ENCODE measurements around the gene SIK1.
"Not testable (repeated sequence)": the region's sequence is repeated elsewhere in the genome, so short reads cannot be mapped to it uniquely, and the experiment has no call there.

Gene SIK1

DNA sequence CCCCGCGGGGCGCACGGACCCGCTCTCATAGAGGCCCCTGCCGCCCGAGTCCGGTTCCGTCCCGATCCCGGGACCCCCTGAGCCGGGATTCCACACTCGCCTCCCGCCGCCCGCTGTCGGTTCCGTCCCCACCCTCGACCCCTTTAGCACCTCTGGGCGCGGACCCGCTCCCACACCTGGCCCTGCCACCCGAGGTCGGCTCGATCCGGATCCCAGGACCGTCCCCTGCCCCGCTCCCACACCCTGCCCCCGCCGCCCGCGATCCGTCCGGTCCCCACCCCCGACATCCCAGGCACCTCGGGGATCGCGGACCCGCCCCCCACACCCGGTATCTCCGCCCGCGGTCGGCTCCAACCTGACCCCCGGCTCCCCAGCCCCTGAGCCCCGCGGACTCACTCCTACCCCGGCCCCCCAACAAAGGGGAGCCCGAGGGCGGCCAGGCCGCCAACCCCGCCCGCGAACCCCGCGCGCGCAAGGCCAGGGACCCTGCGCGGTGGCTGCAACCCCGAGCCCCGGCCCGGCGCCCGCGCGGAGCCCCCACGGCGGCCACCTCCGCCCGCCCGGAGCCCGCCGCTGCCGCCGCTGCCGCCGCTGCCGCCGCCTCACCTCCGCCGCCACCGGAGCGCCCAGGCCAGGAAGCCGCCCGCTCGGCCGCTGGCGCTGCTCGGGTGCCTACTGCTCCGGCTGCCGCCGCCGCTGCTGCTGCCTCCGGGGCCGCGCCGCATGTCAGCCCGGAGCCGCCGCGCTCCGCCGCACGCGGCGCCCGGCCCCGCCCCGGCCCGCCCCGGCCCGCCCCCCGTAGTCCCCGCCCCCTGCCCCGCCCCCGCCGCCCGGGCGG is at the start of gene SIK1:
Gene SIK1 (minus strand): TSS at position 728 of the 838 bp plus-strand sequence. CDS start 953 bp downstream, outside the sequence.
- DNase-seq (ENCODE audit: low spot score): not testable (repeated sequence)

DNA sequence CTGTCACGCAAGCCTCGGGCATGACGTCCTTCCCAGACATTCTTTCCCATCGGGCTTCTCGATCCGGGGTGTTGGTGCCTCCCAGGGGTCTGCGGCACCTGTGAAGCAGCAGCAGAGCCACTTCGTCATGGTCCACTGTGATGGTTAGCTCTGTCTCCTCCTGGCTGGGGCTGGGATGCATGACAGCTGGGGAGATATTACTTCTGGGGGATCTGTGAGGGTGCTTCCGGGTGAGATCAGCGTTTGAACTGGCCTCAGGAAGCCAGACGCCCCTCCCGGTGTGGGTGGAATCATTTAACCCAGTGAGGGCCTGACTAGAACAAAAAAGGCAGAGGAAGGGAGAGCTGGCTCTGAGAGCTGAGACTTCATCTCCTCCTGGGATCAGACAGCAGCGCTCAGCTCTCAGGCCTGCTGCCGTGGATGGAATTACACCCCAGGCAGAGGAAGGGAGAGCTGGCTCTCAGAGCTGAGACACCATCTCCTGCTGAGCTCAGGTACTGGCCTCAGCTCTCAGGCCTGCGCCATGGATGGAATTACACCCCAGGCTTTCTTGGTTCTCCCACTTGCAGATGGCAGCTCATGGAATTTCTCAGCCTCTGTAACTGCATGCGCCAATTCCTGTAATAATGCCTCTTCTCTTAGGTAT is 44.8 kb upstream of the SIK1 start:
- not testable (repeated sequence) for DNase-seq (ENCODE audit: low spot score)

DNA sequence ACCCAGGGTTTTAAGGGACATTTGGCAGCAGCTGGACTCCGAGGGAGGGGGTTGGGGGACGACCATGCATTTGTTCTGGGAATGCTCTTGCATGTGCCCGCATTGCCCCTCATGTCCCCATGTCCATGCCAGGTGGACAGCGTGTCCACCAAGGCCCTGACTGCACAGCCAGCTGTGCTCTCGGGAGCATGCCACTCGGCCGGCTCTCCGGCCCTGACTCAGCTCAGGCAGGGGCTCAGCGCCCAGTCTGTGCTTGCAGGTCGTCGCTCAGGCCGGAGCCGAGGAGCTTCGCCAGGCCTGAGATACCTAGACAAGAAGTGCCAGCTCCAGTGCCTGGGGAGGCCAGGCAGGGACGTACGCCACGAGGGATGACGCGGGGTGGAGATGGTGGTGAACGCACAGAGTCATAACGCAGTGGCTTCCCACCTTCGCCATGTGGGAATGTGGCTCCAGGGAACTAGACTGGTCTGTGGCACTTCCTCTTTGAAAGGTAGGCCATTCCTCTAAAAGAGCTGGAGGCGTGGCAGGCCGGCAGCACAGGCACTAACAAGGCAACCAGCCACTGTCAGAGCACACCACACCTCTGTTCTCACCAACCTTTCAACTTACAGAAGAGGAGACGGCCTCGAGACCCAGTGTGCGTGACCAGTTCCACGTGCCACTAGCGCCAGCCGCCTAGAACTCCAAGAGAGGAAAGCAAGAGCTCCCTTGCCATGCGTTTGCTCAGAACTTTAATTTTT is 43.0 kb upstream of the SIK1 start:
- not testable (repeated sequence) for DNase-seq (ENCODE audit: low spot score)

DNA sequence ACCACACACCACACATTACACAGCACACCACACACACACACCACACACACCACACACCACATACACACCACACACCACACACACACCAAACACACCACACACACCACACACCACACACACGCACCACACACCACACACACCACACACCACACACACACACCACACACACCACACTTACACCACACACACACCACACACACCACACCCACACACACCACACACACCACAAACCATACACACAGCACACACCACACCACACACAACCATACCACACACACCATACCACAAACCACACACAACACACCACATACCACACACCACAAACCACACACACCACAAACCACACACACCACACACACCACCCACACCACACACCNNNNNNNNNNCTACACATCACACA is 40.9 kb upstream of the SIK1 start:
- no peak for DNase-seq (ENCODE audit: low spot score)

DNA sequence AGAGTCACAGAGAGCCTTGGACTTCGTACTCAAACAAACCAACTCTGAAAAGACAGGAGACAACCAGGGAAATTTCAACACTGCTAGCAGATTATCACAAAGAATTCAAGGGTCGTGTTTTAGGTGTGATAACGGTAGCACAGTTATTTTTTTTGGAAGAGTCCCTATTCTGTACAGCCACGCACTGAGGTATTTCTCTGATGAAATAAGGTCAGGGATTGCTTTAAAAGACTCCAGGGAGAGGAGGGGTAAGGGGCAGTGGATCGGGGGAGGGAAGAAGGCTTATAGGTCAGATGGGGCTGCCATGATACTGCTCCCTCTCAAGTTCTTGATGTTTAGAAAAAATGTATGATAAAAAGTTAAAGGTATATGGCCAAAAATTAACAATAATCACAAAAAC is 38.2 kb upstream of the SIK1 start:
- DNase-seq (ENCODE audit: low spot score): not testable (repeated sequence)

DNA sequence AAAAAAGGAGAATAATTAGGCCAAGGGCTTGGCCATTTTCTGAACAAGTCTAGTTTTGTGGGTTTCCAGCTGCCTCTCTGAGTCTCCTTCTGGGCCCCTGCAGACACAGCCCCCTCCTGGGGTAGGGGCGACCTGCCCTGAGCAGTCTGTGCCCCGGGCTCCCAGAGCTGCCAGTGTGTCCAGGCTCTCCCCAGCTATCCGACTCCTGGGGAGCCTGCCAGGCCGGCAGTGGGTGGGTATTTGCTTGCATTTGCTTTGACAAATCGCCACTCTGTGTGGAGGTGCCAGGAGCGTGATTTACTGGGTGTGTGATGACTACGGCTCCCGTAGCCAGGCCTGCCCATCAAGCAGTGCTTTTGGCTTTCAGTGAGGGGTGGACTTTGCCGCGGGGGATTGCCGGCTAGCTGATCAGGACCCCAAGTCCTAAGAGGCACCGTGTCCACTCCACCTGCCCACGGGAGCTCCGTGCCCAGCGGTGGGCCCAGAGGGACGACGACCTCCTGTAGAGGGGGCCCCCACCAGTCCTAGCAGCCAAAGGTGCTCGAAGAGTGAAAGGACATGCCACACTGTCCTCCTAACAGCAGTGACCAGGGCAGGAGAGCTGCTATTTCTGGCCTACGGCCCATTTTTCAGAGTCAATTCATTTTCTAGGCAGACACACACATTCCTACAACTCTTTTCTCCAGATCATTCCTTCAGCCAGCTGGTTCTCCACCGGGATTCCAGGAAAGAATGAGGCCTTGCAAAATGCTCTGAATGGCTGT is 36.7 kb upstream of the SIK1 start:
- DNase-seq (ENCODE audit: low spot score): not testable (repeated sequence)

DNA sequence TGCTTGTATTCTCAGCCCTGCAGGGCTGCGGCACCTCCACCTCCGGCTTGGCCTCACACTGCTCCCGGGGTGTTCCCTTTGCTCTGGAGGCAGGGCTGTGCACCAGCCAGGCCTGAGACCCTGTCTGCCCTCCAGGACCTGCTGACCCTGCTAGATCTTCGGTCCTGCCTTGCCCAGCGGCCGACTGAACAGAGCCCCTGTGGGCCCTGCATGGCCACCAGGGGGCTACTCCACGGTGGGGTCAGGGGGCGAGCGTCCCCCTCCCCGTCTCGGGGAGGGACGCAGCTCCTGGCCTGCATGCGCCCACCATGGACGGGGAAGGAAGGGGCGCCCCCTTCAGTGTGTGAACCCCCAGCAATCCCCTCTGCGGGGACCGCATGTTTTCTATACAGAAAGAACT is 36.0 kb upstream of the SIK1 start:
- not testable (repeated sequence) for DNase-seq (ENCODE audit: low spot score)

DNA sequence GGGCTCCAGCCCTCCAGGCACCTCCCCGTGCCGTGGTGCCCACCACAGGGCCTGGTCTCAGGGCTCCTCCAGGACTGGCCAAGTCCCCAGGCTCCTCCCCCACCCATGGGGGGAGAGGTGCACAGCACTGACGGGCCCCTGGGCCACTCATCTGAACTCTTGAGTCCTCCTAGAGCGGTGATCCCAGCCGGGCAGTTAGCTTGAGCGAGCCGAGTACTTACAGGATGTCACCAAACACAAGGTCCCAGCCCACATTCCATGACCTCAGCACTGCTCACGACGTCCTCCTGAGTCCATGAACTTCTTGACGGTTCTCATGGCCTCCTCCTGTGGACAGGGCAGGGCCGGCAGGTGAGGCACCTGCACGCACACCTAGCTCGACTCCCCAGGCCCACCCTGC is 33.5 kb upstream of the SIK1 start:
- DNase-seq (ENCODE audit: low spot score): not testable (repeated sequence)

DNA sequence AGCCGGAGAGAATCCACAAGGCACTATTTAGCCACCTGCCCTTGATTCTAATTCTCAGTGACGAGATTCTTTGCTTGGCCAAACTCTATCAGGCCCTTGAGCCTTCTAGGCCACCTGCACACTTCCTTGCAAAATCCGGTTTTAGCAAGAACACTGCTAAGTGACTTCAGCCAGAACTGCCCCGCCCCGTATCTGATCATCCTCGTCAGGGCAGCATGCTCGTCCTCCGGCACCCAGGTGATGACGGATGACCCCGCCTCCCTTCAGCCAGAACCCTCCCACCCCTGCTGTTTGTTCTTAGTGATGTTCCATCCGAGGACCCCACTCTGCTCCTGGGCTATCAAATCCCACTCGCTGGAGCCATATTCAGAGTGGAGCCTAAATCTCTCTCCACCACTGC is 32.1 kb upstream of the SIK1 start:
- DNase-seq (ENCODE audit: low spot score): not testable (repeated sequence)

DNA sequence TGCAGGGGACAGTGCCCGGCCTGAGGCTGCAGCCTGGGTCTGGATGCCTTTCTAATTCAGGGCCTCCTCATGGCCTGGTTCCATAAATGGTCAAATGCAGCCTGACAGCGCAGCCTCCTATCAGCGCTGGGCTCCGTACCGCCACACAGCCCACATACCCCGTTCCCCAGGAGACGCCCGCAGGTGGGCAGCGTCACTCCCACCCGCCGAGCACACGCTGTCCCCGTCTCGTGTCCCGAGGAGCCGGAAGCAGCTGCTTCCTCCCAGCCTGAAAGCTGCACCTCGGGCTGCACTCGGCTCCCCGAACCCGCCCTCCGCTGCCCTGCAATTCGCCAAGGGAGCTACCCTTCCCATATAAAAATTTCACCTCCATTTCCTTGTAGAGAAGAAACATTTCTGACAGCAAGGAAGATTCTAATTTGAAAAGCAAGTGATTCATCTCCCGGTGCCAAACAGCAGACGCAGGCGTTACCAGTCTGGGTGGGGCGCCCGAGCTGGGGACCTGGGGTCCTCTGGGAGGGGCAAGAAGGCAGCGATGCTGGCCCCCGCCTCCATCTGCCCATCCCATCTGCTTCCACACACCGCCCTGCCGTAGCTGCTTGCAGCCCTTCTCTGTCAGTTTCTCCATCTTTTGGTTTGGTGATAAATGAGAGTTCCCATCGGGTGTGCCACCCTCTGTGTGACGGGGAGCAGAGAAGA is 29.8 kb upstream of the SIK1 start:
- DNase-seq (ENCODE audit: low spot score): not testable (repeated sequence)

DNA sequence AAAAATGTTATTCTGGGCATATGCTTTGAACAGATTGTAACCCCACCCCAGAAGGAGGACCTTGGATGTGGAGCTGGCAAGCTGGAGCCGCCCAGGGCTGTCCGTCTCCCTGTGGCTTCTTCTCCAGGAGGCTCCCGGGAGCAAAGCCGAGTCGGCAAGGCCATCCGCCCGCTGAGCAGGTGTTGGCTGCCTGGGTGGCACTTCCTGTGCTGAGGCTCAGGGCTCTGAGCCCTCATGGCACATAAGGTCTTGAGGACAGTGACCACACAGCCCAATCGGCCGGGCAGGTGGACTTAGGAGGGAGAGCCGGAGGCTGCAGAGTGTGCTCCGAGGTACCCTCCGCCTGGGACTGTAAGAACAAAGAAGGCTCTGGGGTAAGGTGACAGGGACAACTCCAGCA is 28.8 kb upstream of the SIK1 start:
- DNase-seq (ENCODE audit: low spot score): not testable (repeated sequence)

DNA sequence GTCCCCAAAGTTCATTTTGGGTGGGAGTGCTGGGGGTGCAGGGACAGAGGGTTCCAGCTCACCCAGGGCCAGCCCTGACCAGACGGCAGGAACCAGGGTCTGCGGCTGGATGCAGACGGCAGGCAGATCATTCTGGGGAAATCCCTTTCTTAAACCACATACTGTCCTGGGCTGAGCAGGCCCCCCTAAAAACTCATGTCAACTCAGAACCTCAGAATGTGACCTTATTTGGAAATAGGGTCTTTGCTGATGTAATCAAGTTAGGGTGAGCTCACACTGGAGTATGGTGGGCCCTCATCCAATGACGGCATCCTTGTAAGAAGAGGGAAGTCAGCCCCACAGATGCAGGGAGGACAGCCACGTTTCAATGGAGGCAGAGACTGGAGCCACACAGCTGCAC is 27.2 kb upstream of the SIK1 start:
- DNase-seq (ENCODE audit: low spot score): not testable (repeated sequence)

DNA sequence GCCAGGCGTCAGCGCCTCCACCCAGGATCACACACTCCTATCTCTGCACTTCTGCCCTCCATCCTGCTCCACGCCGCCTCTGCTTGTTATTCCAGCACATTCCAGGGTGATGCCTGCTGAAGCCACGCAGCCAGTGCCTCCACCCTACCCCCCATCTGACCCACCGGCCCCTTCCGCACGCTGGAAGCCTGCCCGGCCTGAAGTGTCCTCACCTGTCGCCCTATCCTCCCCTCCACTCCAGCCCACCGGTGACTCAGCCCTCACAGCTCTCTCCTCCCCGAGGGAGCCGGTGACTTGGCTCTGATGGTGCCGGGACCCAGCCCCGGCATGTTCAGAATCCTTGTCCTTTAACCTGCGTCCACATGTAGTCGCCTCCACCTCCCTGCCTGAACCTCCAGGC is 24.9 kb upstream of the SIK1 start:
- DNase-seq (ENCODE audit: low spot score): not testable (repeated sequence)

DNA sequence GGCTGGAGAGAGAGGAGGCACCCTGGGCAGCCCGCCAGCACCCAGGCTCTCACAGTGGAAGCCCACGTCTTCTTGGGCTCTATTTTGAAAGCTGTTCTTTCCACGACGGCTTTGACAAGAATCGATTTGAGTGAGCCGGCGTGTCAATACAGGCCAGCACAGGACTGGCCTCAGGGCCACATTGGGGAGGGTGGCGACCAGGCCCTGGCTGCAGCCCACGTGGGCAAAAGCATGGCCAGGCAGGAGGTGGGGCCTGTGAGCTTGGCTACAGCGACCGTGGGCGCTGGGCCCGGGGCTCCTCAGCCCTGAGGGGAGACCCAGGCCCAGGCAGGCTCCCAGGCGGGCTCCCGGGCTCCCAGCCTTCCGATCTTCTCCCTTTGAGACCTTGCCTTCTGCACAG is 23.4 kb upstream of the SIK1 start:
- DNase-seq (ENCODE audit: low spot score): not testable (repeated sequence)

DNA sequence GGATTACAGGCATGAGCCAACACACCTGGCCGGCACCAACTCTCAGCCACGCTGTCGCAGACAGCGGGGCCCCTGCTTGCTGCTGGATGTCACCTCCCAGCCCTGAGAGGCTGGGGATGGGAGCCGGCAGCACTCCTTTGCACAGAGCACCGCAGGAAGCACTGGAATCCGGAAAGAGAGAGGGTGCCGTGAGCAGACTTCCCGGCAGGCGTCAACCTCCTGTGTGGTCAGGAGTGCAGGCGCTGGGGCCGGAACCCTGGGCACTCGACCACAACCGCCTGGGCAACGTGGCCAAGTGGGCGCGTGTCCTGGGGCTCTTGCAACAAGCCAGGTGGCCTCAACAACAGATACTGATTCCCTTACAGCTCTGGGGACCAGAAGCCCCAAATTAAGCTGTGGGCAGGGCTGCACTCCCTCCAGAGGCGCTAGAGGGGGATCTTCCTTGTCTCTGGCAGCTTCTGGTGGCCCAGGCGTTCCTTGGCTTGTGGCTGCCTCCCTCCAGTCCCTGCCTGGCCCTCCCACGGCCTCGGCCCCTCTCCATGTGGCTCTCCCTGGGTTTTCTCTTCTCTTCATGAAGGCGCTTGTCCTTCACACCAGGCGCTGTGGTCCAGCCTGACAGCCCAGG is 20.5 kb upstream of the SIK1 start:
- DNase-seq (ENCODE audit: low spot score): not testable (repeated sequence)

DNA sequence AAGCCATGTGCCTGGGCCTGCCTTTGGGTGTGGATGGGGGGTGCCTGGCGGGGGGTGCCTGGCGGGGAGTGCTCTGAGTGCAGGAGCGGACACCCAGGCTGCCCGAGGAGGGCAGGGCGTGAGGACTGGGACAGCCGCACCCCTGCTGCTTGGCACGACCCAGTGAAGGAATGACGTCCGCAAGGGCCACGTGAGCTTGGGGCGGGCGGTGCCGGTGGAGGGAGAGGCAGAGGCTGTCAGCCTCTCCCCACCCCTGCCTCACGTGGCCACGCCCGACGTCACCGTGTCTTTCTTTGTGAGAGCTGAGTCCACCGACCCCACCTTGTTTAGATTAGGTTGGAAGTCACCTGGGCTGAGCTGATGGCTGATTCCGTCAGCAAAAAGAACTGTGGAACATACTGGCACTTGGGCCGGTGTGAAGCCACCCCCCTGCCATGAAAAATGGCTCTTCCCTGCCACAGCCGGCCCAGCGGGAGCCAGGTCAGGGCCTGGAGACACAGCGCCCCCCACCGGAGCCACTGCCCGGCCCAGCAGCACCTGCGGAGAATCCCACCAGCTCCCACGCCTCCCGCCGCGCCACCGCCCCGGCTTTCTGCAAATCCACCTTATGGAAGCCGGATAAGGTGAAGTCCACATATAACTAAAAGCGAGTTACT is 19.5 kb upstream of the SIK1 start:
- not testable (repeated sequence) for DNase-seq (ENCODE audit: low spot score)

DNA sequence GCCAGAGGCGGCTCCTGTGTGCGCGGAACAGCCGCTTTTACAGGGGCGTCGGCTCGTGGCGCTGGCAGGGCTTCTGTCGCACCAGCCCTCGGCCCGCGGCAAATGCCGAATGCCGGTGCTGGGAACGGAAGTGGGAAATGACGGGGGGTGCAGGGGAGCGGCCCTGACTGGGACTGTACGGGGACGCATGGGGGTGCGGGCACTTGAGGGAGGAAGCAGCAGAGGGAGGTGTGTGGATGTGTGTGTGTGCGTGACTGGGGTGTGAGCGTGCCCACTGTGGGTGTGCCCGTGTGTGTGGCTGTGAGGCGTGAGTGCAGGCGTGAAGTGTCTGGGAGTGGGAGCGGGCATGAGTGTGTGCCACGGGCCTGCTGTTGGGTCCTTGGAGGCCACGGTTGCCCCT is 17.6 kb upstream of the SIK1 start:
- not testable (repeated sequence) for DNase-seq (ENCODE audit: low spot score)

DNA sequence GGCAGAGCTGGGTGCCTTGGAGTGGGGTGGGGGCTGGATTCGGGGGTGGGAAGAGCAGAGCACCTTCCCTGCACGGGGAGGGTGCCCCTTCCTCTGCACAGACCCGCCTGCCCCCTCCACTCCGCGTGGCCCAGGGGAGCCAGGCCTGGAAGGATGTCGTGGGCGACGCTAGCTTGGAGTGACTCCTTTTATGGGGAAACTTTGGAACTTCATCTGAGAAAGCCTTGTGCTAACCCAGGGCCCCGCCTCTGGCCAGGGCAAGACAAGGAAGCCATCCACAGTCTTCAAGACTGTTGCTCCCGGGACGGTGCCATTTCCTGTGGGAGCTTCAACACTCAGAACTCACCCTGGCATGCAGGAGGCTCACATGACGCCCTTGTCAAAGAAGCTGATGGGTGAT is 15.6 kb upstream of the SIK1 start:
- not testable (repeated sequence) for DNase-seq (ENCODE audit: low spot score)

DNA sequence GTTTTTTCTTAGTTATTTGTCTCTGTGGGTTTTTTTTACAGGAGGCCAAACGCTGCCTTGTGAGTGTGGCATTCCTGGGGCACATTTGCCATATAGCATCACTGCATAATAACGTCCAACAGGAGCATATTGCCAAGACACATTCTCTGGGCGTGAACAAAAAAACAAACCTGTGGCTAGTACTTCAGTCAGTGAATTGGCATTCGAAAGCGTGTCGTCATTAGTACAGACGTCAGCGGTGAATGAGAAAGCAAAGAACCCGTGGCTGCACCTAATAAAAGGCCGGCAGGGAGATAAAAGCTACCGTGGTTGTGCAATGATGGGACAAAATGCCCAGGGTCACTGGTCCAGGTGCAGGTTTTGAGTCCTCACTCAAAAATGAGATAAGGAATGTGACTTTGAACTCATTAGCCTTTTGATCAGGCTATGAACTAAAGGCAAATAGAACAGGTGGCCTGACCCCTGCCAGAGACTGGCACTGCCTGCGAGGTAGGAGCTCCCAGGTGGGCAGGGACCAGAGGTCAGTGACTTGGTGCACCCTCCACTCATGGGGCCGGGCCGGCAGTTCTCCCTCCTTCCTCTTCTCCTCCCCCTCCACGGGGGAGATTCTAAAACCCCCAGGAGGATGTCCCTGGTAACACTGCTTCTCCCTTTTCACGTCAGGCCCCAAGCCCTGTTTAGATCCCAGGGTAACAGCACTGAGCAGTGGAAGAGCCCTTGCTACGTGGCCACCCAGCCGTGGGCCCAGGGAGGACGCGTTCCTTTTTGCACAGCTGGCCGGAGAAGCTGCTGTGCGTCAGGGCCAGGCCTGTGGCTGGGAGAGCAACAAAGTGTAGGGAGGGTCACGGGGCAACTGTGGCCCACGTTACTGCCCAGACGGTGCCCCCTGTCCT is 14.2 kb upstream of the SIK1 start:
- not testable (repeated sequence) for DNase-seq (ENCODE audit: low spot score)
